GM18909 (cell line): Measurements from ENCODE around the gene ZAP70.

Source experiments
- ATAC-seq: cut with Tn5 transposase; IDR thresholded peaks from one replicate; pipeline ENCODE4 v1.9.1; 2021; ENCODE audit warnings: mild to moderate bottlenecking; ENCODE audit not compliant: unreplicated experiment, poor library complexity

Gene ZAP70

DNA sequence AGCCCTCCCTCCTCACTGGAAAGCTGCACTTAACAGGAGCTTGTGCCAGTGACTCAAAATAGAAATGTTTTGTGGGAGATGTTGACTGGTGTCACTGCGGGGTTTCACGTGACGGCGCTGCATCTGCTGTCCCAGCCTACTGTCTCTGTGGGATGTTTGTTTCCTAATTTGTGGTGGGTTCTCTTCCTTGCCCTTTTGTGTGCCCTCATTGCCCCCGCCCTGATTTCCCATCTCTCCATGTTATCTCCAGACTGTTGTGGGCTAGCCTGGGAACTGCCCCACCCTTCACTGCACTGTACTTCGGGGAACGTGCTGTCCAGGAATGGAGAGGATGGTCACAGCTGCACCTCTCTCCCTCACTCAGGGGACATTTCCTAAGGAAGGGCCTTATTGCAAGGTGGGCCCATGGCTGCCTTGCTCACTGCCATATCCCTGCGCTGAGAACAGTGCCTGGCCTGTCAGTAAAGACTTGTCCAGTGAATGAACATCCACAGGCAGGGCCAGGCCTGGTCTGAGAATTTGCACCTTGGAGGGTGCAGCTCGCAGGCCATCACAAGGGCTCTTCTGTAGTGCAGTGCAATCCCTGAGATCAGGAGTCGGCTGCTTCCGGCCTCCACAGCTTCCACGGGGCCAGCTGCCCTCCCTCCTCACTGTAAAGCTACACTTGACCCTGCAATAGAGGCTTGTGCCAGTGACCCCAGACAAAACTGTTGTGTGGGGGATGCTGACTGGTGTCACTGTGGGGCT is 18.1 kb downstream of the ZAP70 start:
- ATAC-seq: no peak

DNA sequence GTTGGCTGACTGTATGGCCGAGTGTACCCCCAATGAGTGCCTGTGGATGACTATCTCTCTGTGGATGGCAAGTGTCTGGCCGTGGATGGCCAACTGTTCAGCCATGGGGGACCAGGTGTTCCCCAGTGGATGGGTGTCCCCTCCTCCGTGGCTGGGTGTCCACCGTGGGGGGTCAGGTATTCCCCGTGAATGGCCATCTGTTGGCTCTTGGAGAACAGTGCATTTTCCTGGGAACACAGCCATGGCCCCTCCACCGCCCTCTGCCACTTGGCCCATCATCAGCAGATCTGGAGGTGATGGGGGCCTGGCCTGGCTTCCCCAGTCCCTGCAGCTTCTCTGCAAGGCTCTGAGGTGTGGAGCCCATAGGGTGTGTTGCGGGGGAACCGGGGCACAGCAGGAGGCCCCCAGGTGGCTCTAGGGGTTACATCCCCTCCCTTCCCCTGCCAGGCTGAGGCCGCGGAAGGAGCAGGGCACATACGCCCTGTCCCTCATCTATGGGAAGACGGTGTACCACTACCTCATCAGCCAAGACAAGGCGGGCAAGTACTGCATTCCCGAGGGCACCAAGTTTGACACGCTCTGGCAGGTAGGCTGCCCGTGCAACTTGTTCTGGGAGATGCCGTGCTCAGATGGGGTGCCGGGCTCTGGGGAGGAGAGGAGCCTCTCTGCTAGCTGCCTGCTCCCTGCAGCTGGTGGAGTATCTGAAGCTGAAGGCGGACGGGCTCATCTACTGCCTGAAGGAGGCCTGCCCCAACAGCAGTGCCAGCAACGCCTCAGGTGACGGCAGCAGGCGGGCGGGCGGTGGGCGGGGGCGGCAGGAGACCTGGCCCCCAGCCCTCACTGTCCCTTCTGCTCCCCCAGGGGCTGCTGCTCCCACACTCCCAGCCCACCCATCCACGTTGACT is 19.3 kb downstream of the ZAP70 start:
- no peak for ATAC-seq

DNA sequence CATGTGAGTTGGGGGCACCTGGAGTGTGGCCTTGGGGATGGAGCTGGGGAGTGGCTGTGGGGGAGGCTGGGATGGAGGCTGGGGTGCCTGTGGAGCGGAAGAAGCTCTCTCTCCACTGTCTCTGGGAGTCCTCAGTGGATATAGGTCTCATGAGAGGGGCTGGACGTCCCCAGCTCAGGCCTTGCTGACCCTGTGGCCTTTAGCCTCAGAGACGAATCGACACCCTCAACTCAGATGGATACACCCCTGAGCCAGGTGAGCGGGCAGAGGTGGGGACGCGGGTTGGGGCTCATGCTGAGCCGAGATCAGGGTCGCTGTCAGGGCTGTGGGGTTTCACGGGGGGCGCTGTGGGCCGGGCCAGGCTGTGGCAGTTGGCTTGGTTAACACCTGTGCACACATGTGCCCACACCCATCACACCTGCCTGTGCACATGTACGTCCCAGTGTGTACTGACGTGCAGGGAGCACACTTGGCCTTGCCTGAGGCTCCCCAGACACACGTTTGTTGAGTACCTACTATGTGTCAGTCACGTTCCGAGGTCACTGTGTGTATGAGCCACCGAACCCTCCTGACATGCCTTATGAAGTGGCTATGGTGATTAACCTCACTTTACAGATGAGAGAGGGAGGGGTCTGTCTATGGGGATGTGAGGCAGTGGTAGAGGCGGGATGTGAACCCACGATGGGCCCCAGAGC is 20.1 kb downstream of the ZAP70 start:
- ATAC-seq: no peak

DNA sequence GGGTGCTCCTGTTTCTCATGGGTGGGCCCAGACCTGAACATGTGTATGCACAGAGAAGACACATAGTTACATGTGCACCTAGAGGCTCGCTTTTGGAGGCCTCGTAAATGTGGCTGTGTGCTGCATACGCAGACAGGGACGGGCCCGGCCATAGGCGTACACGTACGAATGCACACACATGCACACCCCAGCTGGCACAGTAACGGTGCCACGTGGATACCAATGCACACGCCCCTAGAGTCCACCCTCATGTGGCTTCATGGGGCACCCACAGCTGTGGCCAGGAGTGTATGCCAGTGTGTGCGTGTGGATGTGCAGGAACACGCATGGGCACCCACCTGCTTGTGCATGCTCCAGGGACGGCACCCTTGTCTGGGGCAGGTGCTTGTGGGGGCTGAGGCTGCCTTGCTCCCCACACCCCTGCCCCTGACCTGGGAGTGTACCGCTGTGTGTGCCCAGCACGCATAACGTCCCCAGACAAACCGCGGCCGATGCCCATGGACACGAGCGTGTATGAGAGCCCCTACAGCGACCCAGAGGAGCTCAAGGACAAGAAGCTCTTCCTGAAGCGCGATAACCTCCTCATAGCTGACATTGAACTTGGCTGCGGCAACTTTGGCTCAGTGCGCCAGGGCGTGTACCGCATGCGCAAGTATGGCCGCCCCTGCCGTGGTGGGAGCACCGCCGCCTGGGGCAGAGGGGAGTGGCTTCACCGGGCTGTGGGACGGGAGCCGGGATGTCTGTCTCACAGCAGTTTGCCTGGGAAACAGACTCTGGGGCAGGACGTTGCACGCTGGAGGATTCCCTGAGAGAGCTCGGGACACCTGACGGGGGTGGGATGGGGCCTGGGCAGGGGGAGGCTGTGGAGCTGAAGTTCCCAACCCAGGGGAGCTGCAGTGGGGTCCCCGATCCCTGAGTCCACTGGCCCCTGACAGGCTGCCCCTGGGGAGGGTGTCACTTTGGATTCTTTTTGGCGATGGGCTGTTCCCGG is 21.0 kb downstream of the ZAP70 start:
- ATAC-seq: no peak

DNA sequence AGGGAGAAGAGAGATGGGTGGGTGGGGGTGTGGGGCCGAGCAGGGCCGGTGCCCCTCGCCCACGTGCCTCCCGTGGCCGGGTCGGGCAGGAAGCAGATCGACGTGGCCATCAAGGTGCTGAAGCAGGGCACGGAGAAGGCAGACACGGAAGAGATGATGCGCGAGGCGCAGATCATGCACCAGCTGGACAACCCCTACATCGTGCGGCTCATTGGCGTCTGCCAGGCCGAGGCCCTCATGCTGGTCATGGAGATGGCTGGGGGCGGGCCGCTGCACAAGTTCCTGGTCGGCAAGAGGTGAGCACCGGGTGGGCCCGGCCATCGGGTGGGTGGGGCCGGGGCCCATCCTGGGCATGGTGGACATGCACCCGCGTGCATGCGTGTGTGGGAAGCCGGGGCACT is 21.8 kb downstream of the ZAP70 start:
- ATAC-seq: no peak

DNA sequence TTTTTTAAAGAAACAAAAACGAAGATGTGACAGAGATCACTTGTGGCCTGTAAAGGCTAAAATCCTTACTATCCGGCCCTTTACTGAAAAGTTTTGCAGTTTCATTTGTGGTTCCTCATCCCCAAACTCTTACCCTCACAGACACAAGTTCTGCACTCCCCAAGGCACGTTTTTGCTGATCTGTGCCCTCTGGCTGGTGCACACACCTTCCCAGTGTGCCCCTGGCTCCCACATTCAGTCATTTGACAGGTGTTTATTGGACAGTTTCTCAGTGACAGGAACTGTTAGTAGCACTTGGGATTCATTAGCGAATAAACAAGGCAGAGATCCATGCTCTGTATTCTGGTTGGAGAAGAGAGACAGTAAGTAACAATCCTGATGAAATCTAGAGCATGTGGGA is 22.8 kb downstream of the ZAP70 start:
- no peak for ATAC-seq

DNA sequence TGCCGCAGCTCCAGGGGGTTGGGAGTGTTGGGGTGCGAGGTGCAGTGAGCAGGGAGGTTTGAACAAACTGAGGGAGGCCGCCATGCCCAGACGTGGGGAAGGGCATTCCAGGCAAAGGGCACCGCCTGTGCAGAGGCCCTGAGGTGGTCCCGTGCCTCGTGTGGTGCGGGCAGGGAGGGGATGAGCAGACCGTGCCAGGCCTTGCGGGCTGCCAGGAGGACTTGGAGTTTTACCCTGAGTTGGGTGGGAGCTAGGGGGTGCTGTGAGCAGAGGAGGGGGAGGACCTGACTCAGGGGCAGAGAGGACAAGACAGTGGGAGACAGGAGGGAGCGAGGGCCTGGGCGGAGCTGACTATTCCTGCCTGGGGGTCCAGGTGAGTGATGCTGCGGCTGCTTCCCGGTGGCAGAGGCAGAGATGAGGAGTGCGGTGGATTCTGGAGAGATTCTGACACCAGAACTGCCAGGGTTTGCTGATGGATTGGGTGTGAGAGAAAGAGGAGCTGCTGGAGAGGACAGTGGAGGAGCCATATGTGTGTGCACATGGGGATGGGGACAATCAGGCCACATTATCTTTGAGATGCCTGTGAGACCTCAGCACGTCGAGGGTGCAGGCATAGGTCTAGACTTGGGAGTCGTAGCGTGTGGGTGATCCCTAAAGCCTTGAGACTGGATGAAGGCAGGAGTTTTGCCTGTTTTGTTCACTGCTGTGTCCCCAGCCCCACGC is 23.4 kb downstream of the ZAP70 start:
- ATAC-seq: no peak

DNA sequence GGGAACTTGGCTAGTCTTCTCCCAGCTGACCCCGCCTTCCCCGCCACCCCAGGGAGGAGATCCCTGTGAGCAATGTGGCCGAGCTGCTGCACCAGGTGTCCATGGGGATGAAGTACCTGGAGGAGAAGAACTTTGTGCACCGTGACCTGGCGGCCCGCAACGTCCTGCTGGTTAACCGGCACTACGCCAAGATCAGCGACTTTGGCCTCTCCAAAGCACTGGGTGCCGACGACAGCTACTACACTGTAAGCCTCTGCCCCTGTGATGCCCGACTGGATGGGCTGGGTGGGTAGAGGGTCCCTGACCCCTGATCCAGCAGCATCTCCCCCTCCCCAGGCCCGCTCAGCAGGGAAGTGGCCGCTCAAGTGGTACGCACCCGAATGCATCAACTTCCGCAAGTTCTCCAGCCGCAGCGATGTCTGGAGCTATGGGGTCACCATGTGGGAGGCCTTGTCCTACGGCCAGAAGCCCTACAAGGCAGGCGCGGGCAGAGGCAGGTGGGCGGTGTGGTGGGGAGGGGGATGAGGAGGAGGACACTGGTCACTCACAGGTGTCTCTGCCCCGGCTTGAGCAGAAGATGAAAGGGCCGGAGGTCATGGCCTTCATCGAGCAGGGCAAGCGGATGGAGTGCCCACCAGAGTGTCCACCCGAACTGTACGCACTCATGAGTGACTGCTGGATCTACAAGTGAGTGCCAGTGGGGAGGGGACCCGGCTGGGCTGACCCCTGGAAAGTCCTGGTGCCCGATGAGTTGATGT is 24.2 kb downstream of the ZAP70 start:
- no peak for ATAC-seq

DNA sequence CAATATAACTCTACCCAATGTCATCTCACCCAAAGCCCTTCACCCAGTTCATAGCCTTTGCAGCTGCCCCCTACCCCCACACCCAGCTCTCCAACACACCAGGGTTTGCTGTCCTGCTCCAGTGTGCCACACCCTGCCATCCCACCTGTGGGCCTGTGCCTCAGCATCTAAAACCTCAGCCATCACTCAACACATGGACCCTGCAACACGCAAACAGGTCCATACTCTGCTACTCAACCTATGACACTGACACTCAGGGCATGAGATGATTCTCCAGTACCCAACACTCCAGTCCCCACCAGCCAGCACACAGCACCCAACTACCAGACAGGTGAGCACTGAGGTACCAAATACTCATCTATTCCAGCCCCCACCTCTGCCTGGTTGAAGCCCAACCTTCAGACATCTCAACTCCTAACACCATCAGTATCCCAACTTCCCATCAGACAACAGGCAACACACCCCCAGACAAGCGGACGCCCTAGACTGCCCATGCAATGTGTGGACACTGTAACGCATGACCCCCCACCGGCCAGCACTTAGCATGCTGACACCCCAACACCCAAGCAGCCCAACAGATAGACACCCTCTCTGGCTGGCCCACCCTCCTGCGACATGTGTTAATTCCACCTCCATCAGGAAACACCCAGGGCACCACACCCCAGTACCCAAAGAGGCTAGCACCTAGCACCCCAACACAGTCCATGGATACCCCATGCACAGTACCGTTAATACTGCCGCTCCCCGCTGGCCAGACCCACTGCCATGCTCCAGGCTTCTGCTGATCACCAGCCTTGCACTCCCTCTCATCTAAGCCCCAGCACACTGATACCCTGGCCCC is 25.0 kb downstream of the ZAP70 start:
- ATAC-seq: no peak

DNA sequence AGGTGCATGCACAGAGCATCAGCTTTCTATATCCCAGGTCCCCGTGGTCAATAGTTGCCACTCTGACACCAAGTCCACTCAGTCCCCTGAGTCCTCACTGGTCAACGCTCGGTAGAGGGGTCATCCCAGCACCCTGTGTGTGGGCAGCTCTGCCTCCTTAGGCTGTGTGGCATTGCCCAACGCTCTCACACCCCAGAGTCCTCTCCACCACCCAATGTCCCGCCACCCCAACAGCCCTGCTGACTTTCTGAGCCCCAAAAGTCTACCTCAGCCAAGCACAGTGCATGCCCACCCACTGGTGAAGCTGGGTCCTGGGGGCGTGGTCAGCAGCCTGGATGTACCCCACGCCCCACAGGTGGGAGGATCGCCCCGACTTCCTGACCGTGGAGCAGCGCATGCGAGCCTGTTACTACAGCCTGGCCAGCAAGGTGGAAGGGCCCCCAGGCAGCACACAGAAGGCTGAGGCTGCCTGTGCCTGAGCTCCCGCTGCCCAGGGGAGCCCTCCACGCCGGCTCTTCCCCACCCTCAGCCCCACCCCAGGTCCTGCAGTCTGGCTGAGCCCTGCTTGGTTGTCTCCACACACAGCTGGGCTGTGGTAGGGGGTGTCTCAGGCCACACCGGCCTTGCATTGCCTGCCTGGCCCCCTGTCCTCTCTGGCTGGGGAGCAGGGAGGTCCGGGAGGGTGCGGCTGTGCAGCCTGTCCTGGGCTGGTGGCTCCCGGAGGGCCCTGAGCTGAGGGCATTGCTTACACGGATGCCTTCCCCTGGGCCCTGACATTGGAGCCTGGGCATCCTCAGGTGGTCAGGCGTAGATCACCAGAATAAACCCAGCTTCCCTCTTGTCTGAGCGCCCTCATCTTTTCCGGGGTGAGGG is 25.9 kb downstream of the ZAP70 start:
- no peak for ATAC-seq

DNA sequence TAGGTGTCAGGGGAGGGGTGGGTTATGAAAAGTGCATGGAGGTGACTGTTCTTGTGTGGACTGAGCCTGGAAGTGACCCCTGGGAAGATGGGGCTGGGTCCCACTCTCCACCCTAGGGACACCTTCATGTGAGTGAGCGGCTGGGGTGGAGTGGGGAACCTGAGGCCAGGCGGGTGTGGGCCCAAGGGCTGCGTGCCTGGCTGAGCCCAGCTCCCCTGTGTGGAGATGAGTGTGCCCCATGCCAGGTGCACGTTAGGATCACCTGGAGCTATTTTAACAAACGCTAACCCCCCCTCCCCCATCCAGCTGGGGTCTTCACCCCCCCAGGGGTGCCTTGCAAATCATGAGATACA is 26.5 kb downstream of the ZAP70 start:
- no peak for ATAC-seq

DNA sequence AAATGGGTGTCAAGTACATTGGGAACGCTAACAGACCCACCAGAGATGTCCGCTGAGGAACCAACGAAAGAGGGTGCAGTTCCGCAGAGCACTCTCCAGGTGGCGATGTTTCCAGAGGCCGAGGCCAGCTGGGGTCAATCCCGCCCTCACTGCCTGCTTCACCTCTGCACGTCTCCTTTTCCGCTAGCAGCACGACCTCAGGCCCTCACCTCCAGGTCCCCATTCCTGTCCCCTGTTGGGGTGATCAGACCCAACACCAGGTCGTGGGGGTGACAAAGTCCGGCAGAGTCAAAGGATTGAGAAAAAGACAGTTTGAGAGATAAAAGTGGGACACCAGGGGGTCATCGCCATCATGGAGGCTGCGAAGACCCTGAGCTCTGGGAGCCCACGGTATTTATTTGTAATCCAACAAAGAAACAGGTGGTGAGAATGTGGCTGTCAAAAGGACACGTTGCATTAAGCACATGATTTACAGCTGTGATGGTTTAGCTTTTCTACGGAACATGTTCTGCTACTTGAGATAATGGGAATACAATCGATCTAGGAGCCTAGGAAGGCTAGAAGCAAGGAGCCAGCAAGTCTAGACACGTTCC is 27.3 kb downstream of the ZAP70 start:
- peak; percentile 53 for ATAC-seq

DNA sequence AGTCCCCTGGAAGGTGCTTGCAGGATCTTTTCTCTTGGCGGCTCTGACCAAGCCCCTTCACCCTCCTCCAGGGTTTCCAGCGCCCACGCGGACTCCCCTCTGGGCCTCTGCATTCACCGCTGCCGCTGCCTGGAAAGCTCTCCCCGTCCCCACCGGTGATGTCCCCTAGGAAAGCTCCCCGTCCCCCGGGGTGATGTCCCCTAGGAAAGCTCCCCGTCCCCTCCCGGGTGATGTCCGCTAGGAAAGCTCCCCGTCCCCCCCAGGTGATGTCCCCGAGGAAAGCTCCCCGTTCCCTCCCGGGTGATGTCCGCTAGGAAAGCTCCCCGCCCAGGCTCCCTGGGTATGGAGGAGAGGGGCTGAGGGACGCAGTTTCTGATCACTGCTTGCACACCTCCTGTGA is 27.9 kb downstream of the ZAP70 start:
- ATAC-seq: no peak

DNA sequence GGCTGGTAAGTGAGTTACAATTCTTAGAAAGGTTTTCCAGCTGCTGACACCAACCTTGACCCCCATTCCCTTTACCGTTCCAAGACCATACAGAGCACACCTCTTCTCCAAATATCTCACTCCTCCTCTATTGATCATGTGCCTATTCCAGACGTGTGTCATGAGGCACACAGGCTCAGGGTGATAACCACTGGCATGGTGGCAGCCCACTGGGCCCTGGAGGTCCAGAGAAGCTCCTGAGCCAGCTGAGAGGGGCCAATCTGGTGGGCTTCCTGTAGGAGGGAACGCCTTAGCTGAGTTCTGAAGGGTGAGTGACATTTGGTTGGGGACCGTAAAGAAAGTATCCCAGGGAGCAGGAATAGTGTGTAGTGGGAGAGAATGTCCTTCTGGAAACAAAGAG is 28.3 kb downstream of the ZAP70 start:
- no peak for ATAC-seq

DNA sequence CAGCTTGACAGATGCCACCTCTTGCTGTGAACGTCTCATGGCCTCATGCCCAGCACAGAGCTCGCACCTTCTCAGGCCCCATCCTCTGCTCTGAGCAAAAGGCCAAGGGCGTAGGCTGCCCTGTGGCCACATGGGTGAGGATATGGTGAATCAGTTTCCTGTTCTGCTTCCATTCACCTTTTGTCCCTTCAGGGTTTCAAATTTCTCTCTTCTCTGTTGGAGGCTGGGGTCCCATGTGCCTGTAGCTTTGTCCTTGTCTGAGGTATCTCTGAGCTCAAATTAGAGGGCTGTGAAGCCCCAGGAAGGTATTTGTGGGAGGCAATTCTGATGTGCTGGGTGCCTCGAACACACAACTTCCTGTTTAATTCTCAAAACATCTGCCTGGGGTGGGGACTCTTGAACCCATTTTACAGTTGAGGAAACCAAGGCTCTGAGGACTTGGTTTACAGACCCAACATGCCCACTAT is 29.0 kb downstream of the ZAP70 start:
- no peak for ATAC-seq

DNA sequence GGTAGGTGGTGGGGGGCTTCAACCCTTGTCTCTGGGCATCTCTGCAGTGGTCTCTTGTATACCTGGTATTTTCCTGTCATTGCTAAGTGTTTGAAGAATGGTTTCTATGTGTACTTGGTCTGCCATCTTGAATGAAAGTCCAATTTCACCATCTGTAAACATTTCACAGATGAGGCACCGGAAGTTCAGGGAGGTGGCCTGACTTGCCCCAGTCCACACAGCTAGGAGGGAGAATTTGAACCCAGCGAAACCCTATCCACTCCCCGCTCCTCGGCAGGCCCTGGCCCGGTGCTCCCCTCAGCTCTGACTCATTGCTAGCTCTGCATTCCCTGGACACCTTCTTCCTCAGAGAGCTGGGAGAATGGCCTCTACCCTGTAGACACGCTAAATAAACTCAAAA is 30.5 kb downstream of the ZAP70 start:
- ATAC-seq: no peak
